IMR-90 (cell line): ENCODE measurements around the gene CHSY3. TPM values are rescaled to one million over a fixed set of nuclear protein-coding genes. Genes with fewer than 3 reads are reported as not detected.

Experiments
- ATAC-seq: fragments of 200-7000 bp; cut with Tn5 transposase; 2 replicates; pipeline ENCODE4 v1.9.1; 2020; ENCODE audit warnings: low read depth, mild to moderate bottlenecking, moderate library complexity
- BruUV-seq: library from RNA; stranded (reverse); fragments of 400-500 nt; replicated peaks from 2 replicates; lab custom pipeline; 2021; lab: Mats Ljungman, UMichigan
- CTCF ChIA-PET: fragments of 300-600 bp; formaldehyde crosslinking; extraction: SDS; loops from one replicate; lab custom pipeline; 2021; ENCODE audit warnings: antibody characterized with exemption; lab: Yijun Ruan, JAX
- POLR2A ChIA-PET: fragments of 300-600 bp; sonication (Branson Sonifier 250); formaldehyde crosslinking; loops from one replicate; lab custom pipeline; 2022; ENCODE audit warnings: antibody characterized with exemption; ENCODE audit not compliant: unreplicated experiment; lab: Charles Lee
- DNase-seq: peaks from one replicate; pipeline ENCODE4 v3.0.0; 2013
- H2AFZ ChIP-seq: replicated peaks from 2 replicates; pipeline ENCODE3; 2013; ENCODE audit warnings: low read length, mild to moderate bottlenecking; ENCODE audit not compliant: poor library complexity
- H2AK5ac ChIP-seq: 2 replicates; pipeline ENCODE4 v1.6.1; 2013; ENCODE audit warnings: low read depth, low read length, inconsistent platforms
- H2AK9ac ChIP-seq: replicated peaks from 2 replicates; pipeline ENCODE3; 2013; ENCODE audit warnings: mild to moderate bottlenecking, low read depth, low read length, moderate library complexity; ENCODE audit not compliant: poor library complexity
- H2BK120ac ChIP-seq: 2 replicates; pipeline ENCODE4 v1.6.1; 2013; ENCODE audit warnings: low read depth, low read length, inconsistent platforms
- H2BK15ac ChIP-seq: 3 replicates; pipeline ENCODE4 v1.6.1; 2013; ENCODE audit warnings: low read depth, low read length, inconsistent platforms
- H2BK20ac ChIP-seq: 2 replicates; pipeline ENCODE4 v1.6.1; 2013; ENCODE audit warnings: low read depth, mild to moderate bottlenecking, inconsistent platforms, low read length, moderate library complexity
- H2BK5ac ChIP-seq: 2 replicates; pipeline ENCODE4 v1.6.1; 2013; ENCODE audit warnings: mild to moderate bottlenecking, low read depth, low read length, inconsistent platforms; ENCODE audit not compliant: poor library complexity, severe bottlenecking
- H3K14ac ChIP-seq: replicated peaks from 2 replicates; pipeline ENCODE4 v1.6.1; 2013; ENCODE audit warnings: low read depth, low read length, inconsistent platforms
- H3K18ac ChIP-seq: 2 replicates; pipeline ENCODE4 v1.6.1; 2013; ENCODE audit warnings: low read depth, low read length, control low read depth
- H3K23ac ChIP-seq: 2 replicates; pipeline ENCODE4 v1.6.1; 2013; ENCODE audit warnings: low read depth, low read length, inconsistent platforms
- H3K27ac ChIP-seq: 2 replicates; pipeline ENCODE4 v1.5.1; 2013; ENCODE audit warnings: mild to moderate bottlenecking, control low read depth, low read length; ENCODE audit not compliant: insufficient read depth
- H3K27me3 ChIP-seq: 2 replicates; pipeline ENCODE4 v1.6.1; 2013; ENCODE audit warnings: low read length; ENCODE audit not compliant: control insufficient read depth, insufficient read depth
- H3K36me3 ChIP-seq: 2 replicates; pipeline ENCODE4 v1.6.1; 2013; ENCODE audit warnings: low read length, mixed read lengths; ENCODE audit not compliant: control insufficient read depth, insufficient read depth
- H3K4ac ChIP-seq: 2 replicates; pipeline ENCODE4 v1.6.1; 2013; ENCODE audit warnings: low read depth, low read length, inconsistent platforms
- H3K4me1 ChIP-seq: 2 replicates; pipeline ENCODE4 v1.6.1; 2013; ENCODE audit warnings: low read length, mixed read lengths; ENCODE audit not compliant: control insufficient read depth, insufficient read depth
- H3K4me2 ChIP-seq: 2 replicates; pipeline ENCODE4 v1.6.1; 2013; ENCODE audit warnings: low read depth, mild to moderate bottlenecking, control low read depth, low read length, moderate library complexity
- H3K4me3 ChIP-seq: 2 replicates; pipeline ENCODE4 v1.5.1; 2013; ENCODE audit warnings: low read depth, mild to moderate bottlenecking, control low read depth, low read length, moderate library complexity; ENCODE audit not compliant: insufficient read depth
- H3K56ac ChIP-seq: 2 replicates; pipeline ENCODE4 v1.6.1; 2013; ENCODE audit warnings: low read length, inconsistent platforms; ENCODE audit not compliant: insufficient read depth; ENCODE audit errors: extremely low read depth
- H3K79me1 ChIP-seq, 2 experiments: 2 replicates each; pipeline ENCODE4 v1.6.1; 2013; ENCODE audit warnings: low read length in 2 of 2, inconsistent platforms in 1 of 2, low read depth in 1 of 2
- H3K9ac ChIP-seq: 2 replicates; pipeline ENCODE4 v1.6.1; 2013; ENCODE audit warnings: low read depth, low read length, control low read depth
- H3K9me1 ChIP-seq: 2 replicates; pipeline ENCODE4 v1.6.1; 2013; ENCODE audit warnings: low read length, inconsistent platforms; ENCODE audit not compliant: insufficient read depth
- H3K9me3 ChIP-seq: 2 replicates; pipeline ENCODE4 v1.6.1; 2013; ENCODE audit warnings: low read length; ENCODE audit not compliant: control insufficient read depth, insufficient read depth
- H4K20me1 ChIP-seq: 2 replicates; pipeline ENCODE4 v1.6.1; 2013; ENCODE audit warnings: low read length, inconsistent platforms; ENCODE audit not compliant: insufficient read depth
- H4K5ac ChIP-seq: 2 replicates; pipeline ENCODE4 v1.6.1; 2013; ENCODE audit warnings: mild to moderate bottlenecking, low read depth, low read length, control low read depth
- H4K8ac ChIP-seq, 2 experiments: 2 replicates each; pipeline ENCODE4 v1.6.1; 2013; ENCODE audit warnings: low read depth in 2 of 2, low read length in 2 of 2, control low read depth in 1 of 2, inconsistent platforms in 1 of 2
- H4K91ac ChIP-seq: 2 replicates; pipeline ENCODE4 v1.6.1; 2013; ENCODE audit warnings: low read depth, low read length, inconsistent platforms; ENCODE audit not compliant: insufficient read depth
- MXI1 ChIP-seq: IDR thresholded peaks from 2 replicates; pipeline ENCODE4 v1.6.1; 2012; ENCODE audit warnings: low read depth, mild to moderate bottlenecking, low read length, moderate library complexity, borderline replicate concordance
- RFX5 ChIP-seq: IDR thresholded peaks from 2 replicates; pipeline ENCODE4 v1.8.0; 2012; ENCODE audit warnings: low read depth, mild to moderate bottlenecking, low read length, moderate library complexity
- WGBS, 2 experiments: methylation state at CpG; one replicate each; pipeline versions ENCODE4 v1.1.5 to v1.1.7; 2013; ENCODE audit warnings: missing lambda C conversion rate in 2 of 2; ENCODE audit not compliant: insufficient read length in 1 of 2; ENCODE audit errors: extremely low coverage in 2 of 2; 5-methylcytosine and 5-hydroxymethylcytosine counted together
- dilution Hi-C: fragments of 300-500 bp; cut with HindIII; formaldehyde crosslinking; loops from one replicate; pipeline ENCODE4 v1.14.3; 2018; ENCODE audit warnings: low sequenced_read_pairs; ENCODE audit not compliant: unreplicated experiment
- in situ Hi-C: fragments of 300-500 bp; cut with MboI; formaldehyde crosslinking; loops from 3 replicates; pipeline ENCODE4 v1.14.3; 2019; ENCODE audit warnings: low sequenced_read_pairs, inconsistent platforms, mixed read lengths
- intact Hi-C: fragments of 100-400 bp; cut with micrococcal nuclease; formaldehyde crosslinking; loops from 2 replicates; pipeline ENCODE4 v1.10.0; 2022
- polyA plus RNA-seq, 3 experiments: library from polyadenylated mRNA; depleted of rRNA; stranded (reverse); fragments of >200 nt; gene quantifications; 2 replicates each; pipeline ENCODE4 v1.2.3, GENCODE V29; 2012; ENCODE audit warnings: low replicate concordance in 1 of 3
- total RNA-seq: library from RNA; depleted of rRNA; stranded (reverse); fragments of >200 nt; gene quantifications from 2 replicates; pipeline ENCODE4 v1.2.3, GENCODE V29; 2012
- TF ChIP-seq, protein P1 (sequence below): conservative IDR thresholded peaks from 2 replicates; pipeline ENCODE4 v1.5.1; 2012; ENCODE audit warnings: mild to moderate bottlenecking, low read depth, low read length, improper control_type of control experiment

The CHSY3 gene
- total and polyA plus RNA-seq, 2 of the 4 experiments (the other 2 are of a cell fraction) = 0.62 to 1.3 TPM

DNA sequence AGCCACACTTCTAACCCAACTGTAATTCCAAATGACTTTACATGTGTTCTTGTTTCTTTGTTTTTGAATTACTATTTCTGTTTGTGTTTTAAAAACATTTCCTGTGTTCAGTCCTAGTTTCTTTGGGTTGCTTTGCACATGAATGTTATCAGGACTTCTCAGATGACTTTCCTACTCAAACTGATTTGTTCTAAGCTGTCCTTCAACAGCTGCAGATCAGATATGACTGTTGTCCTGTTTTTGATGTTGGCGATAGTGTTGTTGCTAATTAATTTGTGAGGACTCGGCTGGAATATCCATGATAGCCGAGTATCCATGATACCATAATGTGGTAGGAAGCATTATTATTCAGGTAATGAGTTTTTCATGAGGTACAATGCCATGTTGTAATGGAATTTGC is 98.6 kb downstream of the CHSY3 start:
- no CpG with 5 or more reads among the region's 3 CpGs for WGBS, 2 experiments
- dilution Hi-C loops = no loop called here
- no peak overlapping the region for H3K14ac ChIP-seq

More for the DNA sequence above, 98.6 kb downstream of the CHSY3 start:
- Histone ChIP-seq H2BK15ac (no peak overlapping the region), H3K4me2 (no peak overlapping the region), H4K5ac (no peak overlapping the region), H2BK5ac (no peak overlapping the region), H3K27ac (no peak overlapping the region), H2BK20ac (no peak overlapping the region), H3K18ac (no peak overlapping the region), H2AK9ac (no peak overlapping the region), H2AFZ (no peak overlapping the region), H3K23ac (no peak overlapping the region), H4K91ac (no peak overlapping the region), H3K36me3 (no peaks in the 10 kb centered on the region), H2AK5ac (no peak overlapping the region), H3K9me1 (no peaks in the 10 kb centered on the region), H3K79me1 (no peaks in the 10 kb centered on the region), H4K20me1 (no peaks in the 10 kb centered on the region), H4K8ac (no peak overlapping the region), H3K9me3 (peaks cover 4% of the 10 kb centered on the region; the same call in 1 of the 2 replicates), H3K4ac (no peak overlapping the region), H3K9ac (no peak overlapping the region), H3K4me1 (no peaks in the 10 kb centered on the region), H3K56ac (no peak overlapping the region), H3K27me3 (no peaks in the 10 kb centered on the region), H2BK120ac (no peak overlapping the region), H3K4me3 (no peak overlapping the region)
- BruUV-seq = no TSS peak
- ChIA-PET POLR2A (no interaction called here), CTCF (no interaction called here)
- in situ Hi-C loops = no loop called here
- TF ChIP-seq MXI1 (no peak), RFX5 (no peak)
- TF ChIP-seq, protein P1, sequence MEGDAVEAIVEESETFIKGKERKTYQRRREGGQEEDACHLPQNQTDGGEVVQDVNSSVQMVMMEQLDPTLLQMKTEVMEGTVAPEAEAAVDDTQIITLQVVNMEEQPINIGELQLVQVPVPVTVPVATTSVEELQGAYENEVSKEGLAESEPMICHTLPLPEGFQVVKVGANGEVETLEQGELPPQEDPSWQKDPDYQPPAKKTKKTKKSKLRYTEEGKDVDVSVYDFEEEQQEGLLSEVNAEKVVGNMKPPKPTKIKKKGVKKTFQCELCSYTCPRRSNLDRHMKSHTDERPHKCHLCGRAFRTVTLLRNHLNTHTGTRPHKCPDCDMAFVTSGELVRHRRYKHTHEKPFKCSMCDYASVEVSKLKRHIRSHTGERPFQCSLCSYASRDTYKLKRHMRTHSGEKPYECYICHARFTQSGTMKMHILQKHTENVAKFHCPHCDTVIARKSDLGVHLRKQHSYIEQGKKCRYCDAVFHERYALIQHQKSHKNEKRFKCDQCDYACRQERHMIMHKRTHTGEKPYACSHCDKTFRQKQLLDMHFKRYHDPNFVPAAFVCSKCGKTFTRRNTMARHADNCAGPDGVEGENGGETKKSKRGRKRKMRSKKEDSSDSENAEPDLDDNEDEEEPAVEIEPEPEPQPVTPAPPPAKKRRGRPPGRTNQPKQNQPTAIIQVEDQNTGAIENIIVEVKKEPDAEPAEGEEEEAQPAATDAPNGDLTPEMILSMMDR = no peak
- intact Hi-C loops = no loop called here
- no peak for ATAC-seq
- DNase-seq = no peak
